ENCODE measurements around the gene LYPLAL1. TPM values are rescaled to one million over a fixed set of nuclear protein-coding genes. Genes with fewer than 3 reads are reported as not detected.

LYPLAL1 gene
- total RNA-seq, 1 donor from 2014 or later: 35.3 TPM

DNA sequence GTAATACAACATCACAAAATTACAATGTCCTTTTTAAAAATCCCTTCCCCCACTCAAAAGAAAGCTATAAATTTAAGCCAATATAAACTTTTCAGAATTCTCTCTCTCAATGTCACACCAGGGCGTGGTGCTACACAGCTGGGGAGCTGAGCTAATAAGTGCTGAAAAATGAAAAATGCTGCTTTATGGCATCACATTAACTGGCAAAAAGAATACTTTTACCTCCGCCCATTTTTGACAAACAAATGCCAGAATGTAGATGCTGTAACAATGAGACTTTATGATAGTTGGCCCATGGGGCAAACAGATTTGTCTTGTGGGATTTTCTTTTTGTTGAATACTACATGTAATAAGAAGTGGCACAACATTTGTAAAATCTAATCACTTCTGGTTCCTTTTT lies 12.7 kb upstream of the LYPLAL1 start:
- Mint-ChIP-seq H3K9me3 (no peaks in the 10 kb centered on the region), H3K4me3 (no peak overlapping the region), H3K27ac (no peak overlapping the region), H3K4me1 (no peaks in the 10 kb centered on the region), H3K36me3 (no peaks in the 10 kb centered on the region), H3K27me3 (ENCODE audit: low read depth) (no peaks in the 10 kb centered on the region)
- TF ChIP-seq, protein P1, sequence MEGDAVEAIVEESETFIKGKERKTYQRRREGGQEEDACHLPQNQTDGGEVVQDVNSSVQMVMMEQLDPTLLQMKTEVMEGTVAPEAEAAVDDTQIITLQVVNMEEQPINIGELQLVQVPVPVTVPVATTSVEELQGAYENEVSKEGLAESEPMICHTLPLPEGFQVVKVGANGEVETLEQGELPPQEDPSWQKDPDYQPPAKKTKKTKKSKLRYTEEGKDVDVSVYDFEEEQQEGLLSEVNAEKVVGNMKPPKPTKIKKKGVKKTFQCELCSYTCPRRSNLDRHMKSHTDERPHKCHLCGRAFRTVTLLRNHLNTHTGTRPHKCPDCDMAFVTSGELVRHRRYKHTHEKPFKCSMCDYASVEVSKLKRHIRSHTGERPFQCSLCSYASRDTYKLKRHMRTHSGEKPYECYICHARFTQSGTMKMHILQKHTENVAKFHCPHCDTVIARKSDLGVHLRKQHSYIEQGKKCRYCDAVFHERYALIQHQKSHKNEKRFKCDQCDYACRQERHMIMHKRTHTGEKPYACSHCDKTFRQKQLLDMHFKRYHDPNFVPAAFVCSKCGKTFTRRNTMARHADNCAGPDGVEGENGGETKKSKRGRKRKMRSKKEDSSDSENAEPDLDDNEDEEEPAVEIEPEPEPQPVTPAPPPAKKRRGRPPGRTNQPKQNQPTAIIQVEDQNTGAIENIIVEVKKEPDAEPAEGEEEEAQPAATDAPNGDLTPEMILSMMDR (IDR thresholded peaks at IDR 0.05; ENCODE audit: unreplicated experiment): no peak
- no peak for DNase-seq (ENCODE audit: low spot score in 2 of 2, unreplicated experiment in 2 of 2)

DNA sequence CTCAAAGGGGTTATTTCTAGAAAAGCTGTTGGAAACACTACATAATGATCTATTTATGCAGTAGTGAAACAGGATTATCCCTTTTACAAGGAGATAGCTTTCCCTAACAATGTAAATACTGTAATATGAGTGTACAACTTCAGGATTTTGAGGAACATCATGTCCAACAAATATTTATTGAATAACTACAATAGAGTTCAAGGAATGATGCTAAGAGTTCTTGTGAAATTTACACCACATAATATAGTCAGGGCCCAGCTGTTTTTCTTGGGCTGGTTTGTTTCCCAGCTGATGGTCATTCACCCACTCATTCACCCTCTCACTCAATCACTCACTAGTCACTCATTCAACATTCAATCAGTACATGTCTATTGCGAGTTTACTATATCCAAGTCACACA lies 12.3 kb upstream of the LYPLAL1 start:
- no peak overlapping the region for H3K27ac Mint-ChIP-seq
- no peaks in the 10 kb centered on the region for H3K36me3 Mint-ChIP-seq
- no peaks in the 10 kb centered on the region for H3K27me3 Mint-ChIP-seq (ENCODE audit: low read depth)
- TF ChIP-seq, protein P1 (IDR thresholded peaks at IDR 0.05; ENCODE audit: unreplicated experiment): no peak
- no peak overlapping the region for H3K4me3 Mint-ChIP-seq
- DNase-seq (ENCODE audit: low spot score in 2 of 2, unreplicated experiment in 2 of 2): no peak
- H3K4me1 Mint-ChIP-seq: no peaks in the 10 kb centered on the region
- H3K9me3 Mint-ChIP-seq: no peaks in the 10 kb centered on the region

DNA sequence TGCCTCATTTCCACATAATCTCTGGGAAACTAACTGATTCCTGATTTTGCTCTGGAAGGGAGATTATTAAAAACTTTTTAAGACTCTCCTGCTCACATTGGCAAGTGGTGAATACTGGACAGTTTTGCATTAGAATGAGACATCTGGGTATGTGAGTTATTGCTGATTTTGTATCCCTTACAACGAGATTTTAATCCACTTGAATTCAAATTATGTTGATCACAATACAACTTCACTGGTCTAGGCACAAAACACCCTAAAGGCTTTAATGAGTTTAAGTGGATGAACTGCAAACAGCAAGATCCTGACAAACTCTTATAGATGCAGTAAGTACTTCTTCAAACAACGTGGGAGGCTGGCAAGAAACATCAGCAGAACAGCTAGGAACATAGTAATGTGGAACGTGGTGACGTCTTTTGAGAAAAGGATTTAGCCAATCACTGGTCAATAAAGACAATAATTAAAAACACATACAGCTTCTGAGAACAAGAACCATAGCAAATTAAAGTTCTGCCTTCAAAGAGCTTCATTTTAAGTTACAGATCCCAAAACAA lies 10.2 kb upstream of the LYPLAL1 start:
- Mint-ChIP-seq H3K27ac (no peak overlapping the region), H3K9me3 (no peaks in the 10 kb centered on the region), H3K27me3 (ENCODE audit: low read depth) (no peaks in the 10 kb centered on the region), H3K4me3 (no peak overlapping the region), H3K4me1 (no peaks in the 10 kb centered on the region), H3K36me3 (no peaks in the 10 kb centered on the region)
- TF ChIP-seq, protein P1 (IDR thresholded peaks at IDR 0.05; ENCODE audit: unreplicated experiment): no peak
- no peak for DNase-seq (ENCODE audit: low spot score in 2 of 2, unreplicated experiment in 2 of 2)

DNA sequence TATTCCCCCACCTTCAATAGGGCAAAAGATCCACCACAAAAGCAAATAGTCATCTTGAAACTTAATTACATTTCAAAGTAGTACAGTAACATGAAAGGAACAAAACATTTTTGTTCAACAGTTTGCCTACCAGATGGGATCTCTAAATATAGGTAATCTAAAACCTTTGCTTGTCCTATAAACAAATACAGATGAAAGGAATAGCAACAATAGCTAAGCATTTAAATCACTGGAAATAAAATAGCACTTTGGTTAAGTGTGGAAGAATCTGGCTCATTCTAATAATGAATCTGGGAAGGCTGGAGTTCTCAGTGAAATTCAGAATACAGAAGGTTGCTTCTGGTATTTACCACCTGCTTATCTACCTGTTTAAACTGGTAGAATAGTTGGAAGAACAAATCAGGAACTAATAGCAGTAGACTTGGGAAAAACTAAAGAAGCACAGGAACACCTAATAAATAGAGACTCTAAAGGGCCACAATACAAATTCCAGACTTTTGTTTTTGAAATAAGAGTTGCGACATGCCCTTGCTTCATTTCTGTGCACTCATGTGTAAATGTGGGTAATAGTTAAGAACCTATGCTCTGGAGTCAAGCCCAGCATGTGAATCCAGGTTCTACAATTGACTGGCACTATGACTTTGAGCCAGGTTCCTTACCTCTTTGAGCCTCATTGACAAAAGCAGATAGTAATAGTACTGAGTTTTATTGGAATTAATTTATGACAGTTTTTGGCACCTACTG lies 2.3 kb upstream of the LYPLAL1 start:
- H3K27me3 Mint-ChIP-seq (ENCODE audit: low read depth): no peaks in the 10 kb centered on the region
- H3K9me3 Mint-ChIP-seq: peaks cover 3% of the 10 kb centered on the region
- DNase-seq (ENCODE audit: low spot score in 2 of 2, unreplicated experiment in 2 of 2): no peak
- no peak overlapping the region for H3K4me3 Mint-ChIP-seq
- no peaks in the 10 kb centered on the region for H3K36me3 Mint-ChIP-seq
- TF ChIP-seq, protein P1 (IDR thresholded peaks at IDR 0.05; ENCODE audit: unreplicated experiment): no peak
- H3K4me1 Mint-ChIP-seq: peaks cover 26% of the 10 kb centered on the region
- H3K27ac Mint-ChIP-seq: no peak overlapping the region

DNA sequence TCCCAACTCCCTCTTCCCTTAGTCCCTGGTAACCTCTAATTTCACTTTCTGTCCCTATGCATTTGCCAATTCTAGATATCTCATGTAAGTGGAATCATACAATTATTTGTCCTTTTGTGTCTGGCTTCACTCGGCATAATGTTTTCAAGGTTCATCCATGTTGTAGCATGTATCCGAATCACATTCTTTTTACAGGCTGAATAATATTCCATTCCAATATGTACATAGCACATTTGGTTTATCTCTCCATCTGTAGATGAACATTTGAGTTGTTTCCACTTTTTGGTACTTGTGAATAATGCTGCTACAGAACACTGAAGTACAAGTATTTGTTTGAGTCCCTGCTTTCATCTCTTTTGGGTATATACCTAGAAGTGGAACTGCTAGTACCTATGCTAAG lies 857 bp upstream of the LYPLAL1 start:
- H3K27me3 Mint-ChIP-seq (ENCODE audit: low read depth): no peaks in the 10 kb centered on the region
- DNase-seq (ENCODE audit: low spot score in 2 of 2, unreplicated experiment in 2 of 2): no peak
- peaks cover 3% of the 10 kb centered on the region for H3K9me3 Mint-ChIP-seq
- peaks cover 3% of the 10 kb centered on the region for H3K36me3 Mint-ChIP-seq
- TF ChIP-seq, protein P1 (IDR thresholded peaks at IDR 0.05; ENCODE audit: unreplicated experiment): no peak
- H3K4me3 Mint-ChIP-seq: peak overlapping the region; percentile 96
- peak overlapping the region; percentile 17 for H3K27ac Mint-ChIP-seq
- H3K4me1 Mint-ChIP-seq: peaks cover 38% of the 10 kb centered on the region
